HG03558 (cell line): Measurements from ENCODE around the gene RTP1.
"Not testable (repeated sequence)": the region's sequence is repeated elsewhere in the genome, so short reads cannot be mapped to it uniquely, and the experiment has no call there.

Experiments used
- ATAC-seq: cut with Tn5 transposase; IDR thresholded peaks from one replicate; pipeline ENCODE4 v1.9.1; 2021; ENCODE audit warnings: moderate number of reproducible peaks; ENCODE audit not compliant: unreplicated experiment; ENCODE audit errors: extremely low read depth

RTP1 gene, protein sequence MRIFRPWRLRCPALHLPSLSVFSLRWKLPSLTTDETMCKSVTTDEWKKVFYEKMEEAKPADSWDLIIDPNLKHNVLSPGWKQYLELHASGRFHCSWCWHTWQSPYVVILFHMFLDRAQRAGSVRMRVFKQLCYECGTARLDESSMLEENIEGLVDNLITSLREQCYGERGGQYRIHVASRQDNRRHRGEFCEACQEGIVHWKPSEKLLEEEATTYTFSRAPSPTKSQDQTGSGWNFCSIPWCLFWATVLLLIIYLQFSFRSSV

DNA sequence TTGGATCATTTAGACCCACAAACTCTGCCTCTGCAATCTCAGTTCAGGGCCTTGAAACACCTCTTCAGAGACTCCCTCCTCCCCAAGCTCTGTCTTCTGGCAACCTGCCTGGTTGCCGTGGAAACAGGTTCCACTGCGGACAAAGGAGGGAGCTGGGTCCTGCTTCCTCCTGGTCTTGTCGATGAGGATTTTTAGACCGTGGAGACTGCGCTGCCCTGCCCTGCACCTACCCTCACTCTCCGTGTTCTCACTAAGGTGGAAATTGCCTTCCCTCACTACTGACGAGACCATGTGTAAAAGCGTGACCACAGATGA, at the start of gene RTP1:
Gene RTP1, plus strand, starts transcription at position 152 of the 315 bp plus-strand sequence. Its CDS starts 30 bp downstream, at position 182.
- ATAC-seq = no peak

DNA sequence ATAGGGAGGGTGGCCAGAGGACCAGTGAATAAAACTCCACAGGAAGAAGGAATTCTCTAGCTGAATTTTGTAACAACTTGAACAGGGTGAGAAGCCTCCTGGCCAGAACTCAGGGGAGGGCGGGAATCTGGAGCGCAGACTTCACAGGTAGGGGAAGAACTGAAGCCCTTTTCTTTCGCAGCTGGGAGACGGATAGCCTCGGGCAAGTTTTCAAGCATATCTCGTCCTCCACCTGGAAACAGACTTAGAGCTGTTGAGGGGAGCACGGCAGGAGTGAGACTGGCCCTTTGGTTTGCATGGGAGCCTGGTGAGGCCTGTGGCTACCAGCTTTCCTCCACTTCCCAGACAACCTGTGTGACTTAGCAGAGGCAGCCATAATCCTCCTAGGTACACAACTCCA, 47.1 kb upstream of the RTP1 start:
- ATAC-seq = no peak

DNA sequence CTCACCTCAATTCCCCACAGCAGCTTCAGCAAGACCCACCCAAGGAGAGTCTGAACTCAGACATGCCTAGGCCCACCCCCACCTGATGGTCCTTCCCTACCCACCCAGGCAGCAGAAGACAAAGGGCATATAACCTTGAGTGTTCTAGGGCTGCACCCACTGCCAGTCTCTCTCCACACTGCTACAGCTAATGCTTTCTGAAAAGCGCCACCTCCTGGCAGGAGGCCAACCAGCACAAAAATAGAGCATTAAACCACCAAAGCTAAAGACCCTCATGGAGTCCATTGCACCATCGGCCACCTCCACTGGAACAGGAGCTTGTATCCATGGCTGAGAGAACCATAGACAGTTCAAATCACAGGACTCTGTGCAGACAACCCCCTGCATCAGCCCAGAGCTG, 46.7 kb upstream of the RTP1 start:
- ATAC-seq = no peak

DNA sequence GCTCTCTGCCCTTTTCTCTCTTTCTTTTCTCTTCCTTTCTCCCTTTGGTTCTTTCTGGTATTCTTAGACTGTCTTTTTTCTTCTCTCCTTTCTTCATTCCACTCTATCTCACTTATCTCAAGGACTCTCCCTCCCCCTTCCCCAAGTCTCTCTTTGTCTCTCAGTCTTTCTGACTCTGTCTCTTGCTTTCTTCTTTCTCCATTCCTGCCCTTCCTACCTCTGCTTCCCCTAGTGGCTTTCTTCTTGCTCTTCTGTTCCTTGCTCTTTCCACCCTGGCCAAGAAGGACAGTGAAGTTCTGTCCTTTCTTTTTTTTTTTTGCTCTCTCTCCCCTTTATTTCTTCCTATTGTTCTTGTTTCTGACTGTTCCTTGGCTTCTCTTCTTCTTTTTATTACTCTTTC, 35.7 kb upstream of the RTP1 start:
- no peak for ATAC-seq

- no peak for ATAC-seq
Measured at GRCh38 chr3:187162265-187162953, 34.9 kb upstream of the RTP1 start.

DNA sequence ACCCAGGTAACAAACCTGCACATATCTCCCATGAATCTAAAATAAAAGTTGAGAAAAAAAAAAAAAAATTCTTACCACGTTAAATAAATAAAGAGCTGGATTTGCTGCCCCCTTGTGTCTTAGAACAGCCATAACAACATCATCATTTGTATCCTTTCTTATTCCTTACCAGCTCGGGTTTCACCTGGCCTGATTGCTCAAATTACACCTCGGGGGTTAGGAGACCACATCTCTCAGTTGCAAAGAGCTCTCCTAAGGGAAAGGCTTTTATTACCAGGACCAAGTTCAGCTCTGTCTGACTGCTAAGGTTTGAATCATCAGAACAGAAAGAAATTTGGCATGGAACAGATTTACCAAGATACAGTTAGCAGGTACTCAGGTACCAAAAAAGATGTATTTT, 32.1 kb upstream of the RTP1 start:
- ATAC-seq = no peak

GRCh38 chr3:187166750-187167149, 30.5 kb upstream of the RTP1 start:
- ATAC-seq = no peak

DNA sequence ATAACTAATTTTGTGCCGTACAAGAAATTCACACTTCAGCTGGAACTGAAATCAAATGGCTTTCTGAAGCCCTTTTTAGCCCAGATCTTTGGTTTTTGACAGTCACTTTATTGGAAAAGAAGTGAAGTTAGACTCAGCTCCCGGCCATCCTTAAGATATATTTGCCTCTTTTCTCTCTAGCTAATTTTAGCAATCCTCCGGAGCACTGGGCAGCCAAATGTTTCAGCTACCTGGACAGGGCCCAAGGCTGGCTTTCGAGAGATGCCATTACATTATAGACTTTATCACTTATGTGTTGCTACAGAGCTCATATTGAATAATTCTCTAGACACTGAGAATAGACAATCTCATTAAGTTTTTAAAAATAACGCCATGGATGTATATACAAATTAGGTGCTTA, 29.5 kb upstream of the RTP1 start:
- no peak for ATAC-seq

- no peak for ATAC-seq
Measured at GRCh38 chr3:187169231-187169960, 27.9 kb upstream of the RTP1 start.

GRCh38 chr3:187170911-187171310, 26.4 kb upstream of the RTP1 start:
- not testable (repeated sequence) for ATAC-seq

DNA sequence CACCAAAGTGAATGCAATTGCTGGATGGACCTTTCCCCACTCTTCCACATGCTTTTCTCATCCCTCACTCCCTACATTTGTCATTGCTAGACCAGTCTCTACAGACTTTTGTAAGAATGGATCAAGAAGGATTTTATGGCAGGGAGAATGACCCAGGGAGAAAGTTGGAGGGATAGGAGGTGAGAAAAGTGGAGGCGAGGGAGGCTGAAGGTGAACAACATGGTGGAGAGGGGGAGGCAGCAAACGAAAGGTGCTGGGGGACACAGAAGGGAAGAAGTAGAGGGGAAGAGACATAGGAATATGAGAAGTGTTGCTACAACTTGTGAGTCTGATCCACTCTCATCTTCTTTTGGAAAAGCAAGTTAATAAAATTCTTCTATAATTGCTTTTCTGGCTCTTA, 24.4 kb upstream of the RTP1 start:
- ATAC-seq = no peak

GRCh38 chr3:187181454-187182170, 15.7 kb upstream of the RTP1 start:
- no peak for ATAC-seq

DNA sequence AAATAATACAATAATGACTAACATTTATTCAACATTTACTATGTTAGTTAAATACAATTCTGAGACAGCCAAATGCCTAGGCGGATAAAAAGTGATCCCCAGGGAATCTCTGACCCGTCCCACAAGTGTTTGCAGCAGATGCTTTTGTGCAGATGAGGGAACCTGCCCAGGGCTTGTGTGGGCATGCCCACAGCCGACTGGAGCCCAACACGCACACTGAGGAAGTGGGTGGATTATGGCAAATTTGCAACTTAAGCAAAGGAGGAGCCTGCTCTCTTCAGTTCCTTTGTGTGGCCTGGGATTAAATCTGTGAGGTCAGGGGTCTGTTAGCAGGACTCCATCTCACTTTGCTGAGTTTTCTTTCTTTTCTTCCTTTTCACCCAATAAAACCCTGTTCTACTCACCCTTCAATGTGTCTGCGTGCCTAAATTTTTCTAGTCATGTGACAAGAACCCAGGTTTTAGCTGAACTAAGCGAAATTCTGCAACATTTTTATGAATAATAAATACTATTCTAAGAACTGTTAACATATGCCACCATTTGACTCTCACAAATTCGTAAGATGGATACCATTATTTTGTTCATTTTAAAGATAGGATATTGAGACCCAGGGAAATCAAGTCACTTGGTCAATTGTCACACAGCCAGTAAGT, 13.9 kb upstream of the RTP1 start:
- no peak for ATAC-seq

GRCh38 chr3:187183903-187184302, 13.4 kb upstream of the RTP1 start:
- ATAC-seq = no peak

DNA sequence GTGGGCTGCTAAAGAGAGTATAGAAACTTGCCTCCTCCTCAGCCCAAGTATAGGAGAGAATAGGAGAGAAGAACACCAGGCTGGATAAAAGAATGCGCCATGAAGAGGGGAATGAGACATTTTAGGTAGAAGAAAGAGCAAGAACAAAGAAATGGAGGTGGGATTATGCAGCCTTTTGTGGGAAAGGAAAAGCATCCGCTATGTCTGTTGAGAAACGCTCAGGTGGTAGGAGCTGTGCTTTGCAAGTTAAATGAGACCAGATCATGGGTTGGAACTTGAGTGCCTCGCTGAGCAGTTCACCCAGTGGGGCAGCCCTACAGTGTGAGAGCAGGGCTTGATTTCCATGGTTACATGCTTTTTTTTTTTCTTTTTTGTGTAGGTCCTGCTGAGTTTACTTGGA, 11.5 kb upstream of the RTP1 start:
- no peak for ATAC-seq

DNA sequence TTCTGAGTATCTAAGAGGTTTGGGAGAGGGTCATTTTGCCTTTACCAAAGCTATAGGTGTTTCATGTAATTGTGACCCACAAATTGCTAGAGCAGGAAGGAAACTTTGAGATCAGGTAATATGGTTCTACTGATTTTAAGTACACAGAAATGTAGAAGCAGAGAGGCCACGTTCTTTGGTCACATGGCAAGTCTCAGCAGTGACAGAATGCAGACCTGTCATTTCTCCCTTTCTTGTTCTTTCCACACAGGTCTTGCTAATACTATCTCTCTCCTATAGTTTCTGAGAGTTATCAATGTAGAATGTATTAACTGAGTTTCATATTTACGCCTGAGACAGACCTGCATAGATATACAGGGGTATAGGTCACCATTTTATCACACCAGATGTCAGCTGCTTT, 10.9 kb upstream of the RTP1 start:
- no peak for ATAC-seq

DNA sequence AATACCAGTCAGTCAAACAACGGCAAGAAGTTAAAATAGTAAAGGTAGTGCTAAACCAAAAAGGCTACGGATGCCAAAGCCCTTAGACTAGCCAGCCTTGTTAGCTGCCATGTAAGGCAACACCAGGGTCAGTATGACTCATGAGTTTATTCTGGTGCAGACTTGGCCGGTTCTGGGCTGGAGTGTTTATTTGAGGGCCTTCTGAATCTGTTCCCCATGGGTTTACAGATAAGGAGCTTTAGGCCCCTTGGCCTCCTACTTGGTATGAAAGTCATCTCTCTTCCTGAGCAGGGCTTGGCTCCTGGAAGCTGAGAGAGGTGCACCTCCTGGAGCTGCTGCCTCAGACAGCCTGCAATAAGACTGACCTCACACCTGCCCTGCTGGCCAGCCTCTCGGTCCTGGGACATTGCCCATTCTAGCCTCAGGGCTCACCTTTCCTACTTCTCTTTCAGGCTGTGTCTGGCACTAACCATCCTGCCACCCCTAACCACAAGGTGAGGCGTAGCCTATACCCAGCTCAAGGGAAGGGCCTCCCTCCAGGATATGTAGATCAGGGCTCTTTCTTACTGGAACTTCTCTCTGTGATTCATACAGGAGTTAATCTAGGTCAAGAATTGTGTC, 10.4 kb upstream of the RTP1 start:
- no peak for ATAC-seq

- no peak for ATAC-seq
Measured at GRCh38 chr3:187188931-187189330, 8.4 kb upstream of the RTP1 start.

- no peak for ATAC-seq
Measured at GRCh38 chr3:187191271-187191670, 6.0 kb upstream of the RTP1 start.

- ATAC-seq = no peak
Measured at GRCh38 chr3:187193181-187193580, 4.1 kb upstream of the RTP1 start.
